Lower leg skin (tissue), 3 donors: Measurements from ENCODE around the gene POU6F2.

Source experiments
- CTCF ChIP-seq, 3 donors: fragments of 450-650 bp; IDR thresholded peaks; one replicate each; pipeline ENCODE4 v1.5.1; 2016; ENCODE audit warnings: antibody characterized with exemption in 3 of 3, mild to moderate bottlenecking in 3 of 3, moderate library complexity in 2 of 3
- POLR2A ChIP-seq, 2 donors: fragments of 450-650 bp; IDR thresholded peaks; one replicate each; pipeline ENCODE4 v1.6.1; 2016 to 2017; ENCODE audit warnings: antibody characterized with exemption in 2 of 2, mild to moderate bottlenecking in 1 of 2, moderate library complexity in 1 of 2

- TF ChIP-seq CTCF (IDR thresholded peaks at IDR 0.05) (no peak), POLR2A (IDR thresholded peaks at IDR 0.05) (no peak)
Measured at GRCh38 chr7:39027491-39027890, 49.8 kb downstream of the POU6F2 start.
